GM19468 (cell line): Measurements from ENCODE around the gene NT5M.

ENCODE experiments used
- ATAC-seq: cut with Tn5 transposase; IDR thresholded peaks from one replicate; pipeline ENCODE4 v1.9.1; 2021; ENCODE audit warnings: mild to moderate bottlenecking, moderate library complexity, moderate number of reproducible peaks; ENCODE audit not compliant: unreplicated experiment; ENCODE audit errors: extremely low read depth

Gene NT5M

GRCh38 chr17:17386094-17386800, 83.1 kb downstream of the NT5M start:
- no peak for ATAC-seq

- no peak for ATAC-seq
Observed at GRCh38 chr17:17387017-17387497, 83.9 kb downstream of the NT5M start.

GRCh38 chr17:17387498-17388362, 84.6 kb downstream of the NT5M start:
- ATAC-seq: no peak

GRCh38 chr17:17388657-17389496, 85.7 kb downstream of the NT5M start:
- no peak for ATAC-seq

- ATAC-seq: no peak
Observed at GRCh38 chr17:17391668-17392370, 88.6 kb downstream of the NT5M start.

- no peak for ATAC-seq
Observed at GRCh38 chr17:17393976-17394375, 90.8 kb downstream of the NT5M start.

GRCh38 chr17:17394494-17394893, 91.3 kb downstream of the NT5M start:
- no peak for ATAC-seq

- no peak for ATAC-seq
Observed at GRCh38 chr17:17395246-17395802, 92.2 kb downstream of the NT5M start.

GRCh38 chr17:17395885-17396284, 92.7 kb downstream of the NT5M start:
- ATAC-seq: no peak
